A549 (cell line): ENCODE results near the gene RBM47.
"Not testable (repeated sequence)": the region's sequence is repeated elsewhere in the genome, so short reads cannot be mapped to it uniquely, and the experiment has no call there.

Source experiments
- CHD2 ChIP-seq: fragments of 150-350 bp; IDR thresholded peaks from 2 replicates; pipeline ENCODE4 v1.6.1; 2014; ENCODE audit warnings: low read length; ENCODE audit not compliant: partially characterized antibody
- ELK1 ChIP-seq: fragments of 150-350 bp; IDR thresholded peaks from 2 replicates; pipeline ENCODE4 v1.6.1; 2014; ENCODE audit warnings: low read depth, mild to moderate bottlenecking, low read length
- TF ChIP-seq, protein P1 (sequence below): fragments of >200 bp; sonication (Bioruptor Twin); formaldehyde crosslinking; IDR thresholded peaks from 3 replicates; pipeline ENCODE4 v1.5.1; 2016

GRCh38 chr4:40561543-40562177, 68.0 kb downstream of the RBM47 start:
- not testable (repeated sequence) for TF ChIP-seq CHD2, ELK1
- TF ChIP-seq, protein P1, sequence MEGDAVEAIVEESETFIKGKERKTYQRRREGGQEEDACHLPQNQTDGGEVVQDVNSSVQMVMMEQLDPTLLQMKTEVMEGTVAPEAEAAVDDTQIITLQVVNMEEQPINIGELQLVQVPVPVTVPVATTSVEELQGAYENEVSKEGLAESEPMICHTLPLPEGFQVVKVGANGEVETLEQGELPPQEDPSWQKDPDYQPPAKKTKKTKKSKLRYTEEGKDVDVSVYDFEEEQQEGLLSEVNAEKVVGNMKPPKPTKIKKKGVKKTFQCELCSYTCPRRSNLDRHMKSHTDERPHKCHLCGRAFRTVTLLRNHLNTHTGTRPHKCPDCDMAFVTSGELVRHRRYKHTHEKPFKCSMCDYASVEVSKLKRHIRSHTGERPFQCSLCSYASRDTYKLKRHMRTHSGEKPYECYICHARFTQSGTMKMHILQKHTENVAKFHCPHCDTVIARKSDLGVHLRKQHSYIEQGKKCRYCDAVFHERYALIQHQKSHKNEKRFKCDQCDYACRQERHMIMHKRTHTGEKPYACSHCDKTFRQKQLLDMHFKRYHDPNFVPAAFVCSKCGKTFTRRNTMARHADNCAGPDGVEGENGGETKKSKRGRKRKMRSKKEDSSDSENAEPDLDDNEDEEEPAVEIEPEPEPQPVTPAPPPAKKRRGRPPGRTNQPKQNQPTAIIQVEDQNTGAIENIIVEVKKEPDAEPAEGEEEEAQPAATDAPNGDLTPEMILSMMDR, result not testable (repeated sequence)
